Caco-2 (cell line): ENCODE measurements around the gene TFR2. TPM values are rescaled to one million over a fixed set of nuclear protein-coding genes. Genes with fewer than 3 reads are reported as not detected.

Experiments
- BruUV-seq: library from RNA; stranded (reverse); fragments of 400-500 nt; replicated peaks from 2 replicates; lab custom pipeline; 2021; lab: Mats Ljungman, UMichigan
- CTCF ChIA-PET: fragments of 300-600 bp; sonication (Branson Sonifier 250); formaldehyde crosslinking; loops from one replicate; lab custom pipeline; 2022; ENCODE audit warnings: antibody characterized with exemption; lab: Charles Lee
- POLR2A ChIA-PET: fragments of 300-600 bp; sonication (Branson Sonifier 250); formaldehyde crosslinking; loops from one replicate; lab custom pipeline; 2022; ENCODE audit warnings: antibody characterized with exemption; lab: Charles Lee
- DNase-seq, 2 experiments: peaks; one replicate each; pipeline versions ENCODE4 v3.0.0 to v3.0.0-alpha.2; 2020 to 2022
- H3K27me3 ChIP-seq: replicated peaks from 2 replicates; pipeline ENCODE4 v1.6.0; 2011; ENCODE audit warnings: low read length; ENCODE audit not compliant: control insufficient read depth, insufficient read depth
- H3K36me3 ChIP-seq: 2 replicates; pipeline ENCODE4 v1.5.1; 2011; ENCODE audit warnings: low read length; ENCODE audit not compliant: control insufficient read depth, insufficient read depth
- H3K4me1 ChIP-seq: fragments of 250-450 bp; sonication (Bioruptor Pico); 2 replicates; pipeline ENCODE4 v1.5.1; 2020; ENCODE audit warnings: mild to moderate bottlenecking
- H3K4me3 ChIP-seq: 2 replicates; pipeline ENCODE4 v1.5.1; 2011; ENCODE audit warnings: low read depth, mild to moderate bottlenecking, control low read depth, low read length
- H3K9me3 ChIP-seq: fragments of 250-450 bp; sonication (Bioruptor Pico); 2 replicates; pipeline ENCODE4 v1.5.1; 2020; ENCODE audit warnings: mild to moderate bottlenecking, moderate library complexity
- H3K27ac Mint-ChIP-seq: one replicate; pipeline ENCODE4 v1.8.0; 2022; ENCODE audit warnings: mixed read lengths; ENCODE audit not compliant: unreplicated experiment
- H3K27me3 Mint-ChIP-seq: one replicate; pipeline ENCODE4 v1.8.0; 2022; ENCODE audit warnings: mixed read lengths; ENCODE audit not compliant: insufficient read depth, unreplicated experiment
- H3K36me3 Mint-ChIP-seq: one replicate; pipeline ENCODE4 v1.8.0; 2022; ENCODE audit warnings: mild to moderate bottlenecking, mixed read lengths; ENCODE audit not compliant: insufficient read depth, unreplicated experiment
- H3K4me1 Mint-ChIP-seq: one replicate; pipeline ENCODE4 v1.8.0; 2022; ENCODE audit warnings: low read depth, mixed read lengths; ENCODE audit not compliant: unreplicated experiment
- H3K4me3 Mint-ChIP-seq: one replicate; pipeline ENCODE4 v1.8.0; 2022; ENCODE audit warnings: mild to moderate bottlenecking, moderate library complexity, mixed read lengths; ENCODE audit not compliant: unreplicated experiment
- H3K9me3 Mint-ChIP-seq: one replicate; pipeline ENCODE4 v1.8.0; 2022; ENCODE audit warnings: mixed read lengths; ENCODE audit not compliant: unreplicated experiment
- intact Hi-C: fragments of 100-400 bp; cut with micrococcal nuclease; formaldehyde crosslinking; loops from one replicate; pipeline ENCODE4 v1.10.0; 2022; ENCODE audit not compliant: unreplicated experiment
- total RNA-seq: library from RNA; stranded (reverse); gene quantifications from 2 replicates; pipeline ENCODE4 v1.2.3, GENCODE V29; 2022
- TF ChIP-seq, protein P1 (sequence below), 2 experiments: fragments of 200-600 bp in 1 of 2; IDR thresholded peaks; 1 replicate in 1 of 2; 2 replicates in 1 of 2; pipeline versions ENCODE4 v1.5.1 to v1.8.0; 2011 to 2022; ENCODE audit warnings: antibody characterized with exemption in 1 of 2, control low read depth in 1 of 2, inconsistent platforms in 1 of 2, low read depth in 1 of 2, low read length in 1 of 2, mild to moderate bottlenecking in 1 of 2, moderate library complexity in 1 of 2; ENCODE audit not compliant: insufficient read depth in 1 of 2, severe bottlenecking in 1 of 2, unreplicated experiment in 1 of 2

The TFR2 gene
- total RNA-seq, 1 experiment from 2014 or later, result 9.7 TPM

DNA sequence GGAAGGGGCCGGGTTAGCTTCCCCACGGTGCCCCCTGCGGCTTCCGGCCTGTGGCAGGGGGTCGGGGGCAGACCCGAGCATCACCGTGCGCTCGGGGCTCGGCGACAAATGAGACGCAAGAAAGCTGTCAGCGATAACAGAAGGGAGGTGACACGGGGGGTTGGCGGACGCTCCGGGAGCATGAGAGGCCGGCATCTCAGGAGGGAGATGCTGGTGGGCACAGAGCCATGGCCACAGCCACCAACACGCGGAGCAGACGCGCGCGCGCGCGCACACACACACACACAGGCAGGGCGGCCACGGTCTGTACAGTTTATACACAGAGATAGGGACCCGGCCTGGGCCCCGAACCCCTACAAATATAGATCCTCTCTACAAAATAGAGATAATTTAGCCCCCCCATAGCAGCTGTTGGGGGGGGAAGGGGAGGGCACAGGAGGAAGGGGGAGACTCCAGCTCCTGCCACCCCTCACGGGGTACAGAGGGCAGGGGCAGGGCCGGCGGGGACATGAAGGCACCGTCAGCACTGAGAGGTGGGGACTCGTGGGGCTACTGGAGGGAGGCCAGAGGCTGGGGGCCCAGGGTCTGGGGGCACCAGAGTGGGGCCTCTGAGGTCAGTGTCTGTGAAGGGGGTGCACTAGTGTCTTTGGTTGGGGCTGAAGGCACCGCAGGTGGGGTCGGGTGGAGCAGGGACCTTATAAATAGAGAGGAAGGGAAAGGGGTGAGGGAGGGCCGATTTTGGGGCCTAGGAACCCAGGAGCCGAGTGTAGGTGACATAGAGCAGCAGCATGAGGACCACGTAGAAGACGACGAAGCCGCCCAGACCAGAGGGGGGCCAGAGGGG is 66.8 kb downstream of the TFR2 start:
- Histone ChIP-seq H3K27me3 (no peaks in the 10 kb centered on the region), H3K9me3 (no peaks in the 10 kb centered on the region), H3K4me3 (no peak overlapping the region), H3K36me3 (peaks cover 4% of the 10 kb centered on the region; the same call in 1 of the 2 replicates), H3K4me1 (peaks cover 30% of the 10 kb centered on the region)
- Mint-ChIP-seq H3K4me3 (no peak overlapping the region), H3K4me1 (peaks cover 8% of the 10 kb centered on the region), H3K27ac (peak overlapping the region; percentile 25), H3K9me3 (no peaks in the 10 kb centered on the region), H3K36me3 (peaks cover 93% of the 10 kb centered on the region), H3K27me3 (no peaks in the 10 kb centered on the region)
- BruUV-seq, result no TSS peak
- POLR2A ChIA-PET, result no interaction called here
- DNase-seq, result no peak
- TF ChIP-seq, protein P1, sequence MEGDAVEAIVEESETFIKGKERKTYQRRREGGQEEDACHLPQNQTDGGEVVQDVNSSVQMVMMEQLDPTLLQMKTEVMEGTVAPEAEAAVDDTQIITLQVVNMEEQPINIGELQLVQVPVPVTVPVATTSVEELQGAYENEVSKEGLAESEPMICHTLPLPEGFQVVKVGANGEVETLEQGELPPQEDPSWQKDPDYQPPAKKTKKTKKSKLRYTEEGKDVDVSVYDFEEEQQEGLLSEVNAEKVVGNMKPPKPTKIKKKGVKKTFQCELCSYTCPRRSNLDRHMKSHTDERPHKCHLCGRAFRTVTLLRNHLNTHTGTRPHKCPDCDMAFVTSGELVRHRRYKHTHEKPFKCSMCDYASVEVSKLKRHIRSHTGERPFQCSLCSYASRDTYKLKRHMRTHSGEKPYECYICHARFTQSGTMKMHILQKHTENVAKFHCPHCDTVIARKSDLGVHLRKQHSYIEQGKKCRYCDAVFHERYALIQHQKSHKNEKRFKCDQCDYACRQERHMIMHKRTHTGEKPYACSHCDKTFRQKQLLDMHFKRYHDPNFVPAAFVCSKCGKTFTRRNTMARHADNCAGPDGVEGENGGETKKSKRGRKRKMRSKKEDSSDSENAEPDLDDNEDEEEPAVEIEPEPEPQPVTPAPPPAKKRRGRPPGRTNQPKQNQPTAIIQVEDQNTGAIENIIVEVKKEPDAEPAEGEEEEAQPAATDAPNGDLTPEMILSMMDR (IDR thresholded peaks at IDR 0.05; ENCODE audit: insufficient read depth in 1 of 2, low read depth in 1 of 2, low read length in 1 of 2, severe bottlenecking in 1 of 2, unreplicated experiment in 1 of 2), result no peak
- CTCF ChIA-PET, result no interaction called here
- intact Hi-C loops, result no loop called here

- H3K9me3 ChIP-seq, result no peaks in the 10 kb centered on the region
- Mint-ChIP-seq H3K36me3 (peaks cover 97% of the 10 kb centered on the region), H3K4me1 (peaks cover 8% of the 10 kb centered on the region), H3K27me3 (no peaks in the 10 kb centered on the region), H3K9me3 (no peaks in the 10 kb centered on the region), H3K4me3 (no peak within 1 kb of the TSS), H3K27ac (peak within 1 kb of the TSS; percentile 85)
- intact Hi-C loops, result no loop called here
- ChIA-PET POLR2A (no interaction called here), CTCF (no interaction called here)
- peaks cover 30% of the 10 kb centered on the region for H3K4me1 ChIP-seq
- BruUV-seq, result no TSS peak
- no peak for DNase-seq
- no peaks in the 10 kb centered on the region for H3K27me3 ChIP-seq
- peaks cover 4% of the 10 kb centered on the region; the same call in 1 of the 2 replicates for H3K36me3 ChIP-seq
- TF ChIP-seq, protein P1 (IDR thresholded peaks at IDR 0.05; ENCODE audit: insufficient read depth in 1 of 2, low read depth in 1 of 2, low read length in 1 of 2, severe bottlenecking in 1 of 2, unreplicated experiment in 1 of 2), result no peak
- no peak within 1 kb of the TSS for H3K4me3 ChIP-seq
Observed at GRCh38 chr7:100573691-100574361, 67.5 kb downstream of the TFR2 start, which contains the start of gene SAP25. Gene SAP25 (minus strand): TSS chr7:100573900. CDS start chr7:100573742, 158 bp downstream.

GRCh38 chr7:100572949-100573675 is 68.2 kb downstream of the TFR2 start:
- H3K4me3 ChIP-seq, result no peak overlapping the region
- peaks cover 2% of the 10 kb centered on the region; the same call in 1 of the 2 replicates for H3K36me3 ChIP-seq
- TF ChIP-seq, protein P1 (IDR thresholded peaks at IDR 0.05; ENCODE audit: insufficient read depth in 1 of 2, low read depth in 1 of 2, low read length in 1 of 2, severe bottlenecking in 1 of 2, unreplicated experiment in 1 of 2), result no peak
- no peak overlapping the region for H3K4me3 Mint-ChIP-seq
- H3K4me1 Mint-ChIP-seq, result peaks cover 8% of the 10 kb centered on the region
- no peaks in the 10 kb centered on the region for H3K27me3 Mint-ChIP-seq
- ChIA-PET CTCF (interaction anchor here (1.0 to 1.4 kb wide), 2 partner anchors 12 to 16 kb away, joined by 3 to 7 read pairs; partner anchors contain the start of genes FBXO24 and LRCH4), POLR2A (no interaction called here)
- DNase-seq, result no peak
- H3K36me3 Mint-ChIP-seq, result peaks cover 95% of the 10 kb centered on the region
- H3K27ac Mint-ChIP-seq, result peak overlapping the region; percentile 85
- no peaks in the 10 kb centered on the region for H3K27me3 ChIP-seq
- H3K9me3 ChIP-seq, result no peaks in the 10 kb centered on the region
- no peaks in the 10 kb centered on the region for H3K9me3 Mint-ChIP-seq
- peaks cover 30% of the 10 kb centered on the region for H3K4me1 ChIP-seq
- intact Hi-C loops, result no loop called here
- BruUV-seq, result no TSS peak
